Nephron (organoid): Measurements from ENCODE around the gene MCF2L2.

Experiments
- H3K27ac Mint-ChIP-seq, 3 experiments: 2 replicates each; pipeline ENCODE4 v1.8.0; 2020; ENCODE audit warnings: mixed read lengths in 3 of 3, mild to moderate bottlenecking in 2 of 3, moderate library complexity in 1 of 3
- H3K27me3 Mint-ChIP-seq: 2 replicates; pipeline ENCODE4 v1.8.0; 2021; ENCODE audit warnings: low read depth, mild to moderate bottlenecking, moderate library complexity, mixed read lengths
- H3K36me3 Mint-ChIP-seq: 2 replicates; pipeline ENCODE4 v1.8.0; 2020; ENCODE audit warnings: low read depth, mixed read lengths
- H3K4me1 Mint-ChIP-seq: 2 replicates; pipeline ENCODE4 v1.8.0; 2020; ENCODE audit warnings: mixed read lengths
- H3K4me3 Mint-ChIP-seq, 3 experiments: 2 replicates each; pipeline ENCODE4 v1.8.0; 2020; ENCODE audit warnings: mild to moderate bottlenecking in 3 of 3, mixed read lengths in 3 of 3, moderate library complexity in 2 of 3
- H3K9me3 Mint-ChIP-seq: 2 replicates; pipeline ENCODE4 v1.8.0; 2020; ENCODE audit warnings: mixed read lengths
- TF ChIP-seq, protein P1 (sequence below), 3 experiments: fragments of 200-600 bp; sonication (generic); IDR thresholded peaks; one replicate each; pipeline ENCODE4 v1.5.0; 2021; ENCODE audit warnings: antibody characterized with exemption in 3 of 3; ENCODE audit not compliant: unreplicated experiment in 3 of 3

MCF2L2 gene

DNA sequence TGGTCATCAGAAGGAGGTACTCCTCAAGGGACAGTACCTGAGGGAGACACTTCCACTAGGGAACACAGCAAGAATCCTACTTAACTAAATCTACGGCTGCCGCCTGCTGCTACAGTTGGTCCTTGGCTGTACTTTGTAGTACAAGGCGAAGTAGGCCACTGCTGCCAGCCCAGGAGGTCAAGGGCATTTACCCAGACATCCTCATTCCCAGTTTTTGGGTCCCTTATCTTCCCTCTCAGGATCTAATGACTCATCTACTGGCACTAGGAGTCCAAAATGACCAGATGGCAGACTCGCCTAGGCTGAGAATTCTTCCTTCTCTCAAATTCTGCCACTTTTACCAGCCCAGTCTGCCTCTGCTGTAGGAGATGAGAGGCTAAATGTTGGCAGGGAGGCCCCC is 238.8 kb downstream of the MCF2L2 start:
- Mint-ChIP-seq H3K27me3 (no peaks in the 10 kb centered on the region), H3K27ac (no peak overlapping the region), H3K4me1 (no peaks in the 10 kb centered on the region), H3K9me3 (no peaks in the 10 kb centered on the region), H3K36me3 (no peaks in the 10 kb centered on the region), H3K4me3 (no peak overlapping the region)
- TF ChIP-seq, protein P1, sequence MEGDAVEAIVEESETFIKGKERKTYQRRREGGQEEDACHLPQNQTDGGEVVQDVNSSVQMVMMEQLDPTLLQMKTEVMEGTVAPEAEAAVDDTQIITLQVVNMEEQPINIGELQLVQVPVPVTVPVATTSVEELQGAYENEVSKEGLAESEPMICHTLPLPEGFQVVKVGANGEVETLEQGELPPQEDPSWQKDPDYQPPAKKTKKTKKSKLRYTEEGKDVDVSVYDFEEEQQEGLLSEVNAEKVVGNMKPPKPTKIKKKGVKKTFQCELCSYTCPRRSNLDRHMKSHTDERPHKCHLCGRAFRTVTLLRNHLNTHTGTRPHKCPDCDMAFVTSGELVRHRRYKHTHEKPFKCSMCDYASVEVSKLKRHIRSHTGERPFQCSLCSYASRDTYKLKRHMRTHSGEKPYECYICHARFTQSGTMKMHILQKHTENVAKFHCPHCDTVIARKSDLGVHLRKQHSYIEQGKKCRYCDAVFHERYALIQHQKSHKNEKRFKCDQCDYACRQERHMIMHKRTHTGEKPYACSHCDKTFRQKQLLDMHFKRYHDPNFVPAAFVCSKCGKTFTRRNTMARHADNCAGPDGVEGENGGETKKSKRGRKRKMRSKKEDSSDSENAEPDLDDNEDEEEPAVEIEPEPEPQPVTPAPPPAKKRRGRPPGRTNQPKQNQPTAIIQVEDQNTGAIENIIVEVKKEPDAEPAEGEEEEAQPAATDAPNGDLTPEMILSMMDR (IDR thresholded peaks at IDR 0.05; ENCODE audit: unreplicated experiment in 3 of 3): no peak

DNA sequence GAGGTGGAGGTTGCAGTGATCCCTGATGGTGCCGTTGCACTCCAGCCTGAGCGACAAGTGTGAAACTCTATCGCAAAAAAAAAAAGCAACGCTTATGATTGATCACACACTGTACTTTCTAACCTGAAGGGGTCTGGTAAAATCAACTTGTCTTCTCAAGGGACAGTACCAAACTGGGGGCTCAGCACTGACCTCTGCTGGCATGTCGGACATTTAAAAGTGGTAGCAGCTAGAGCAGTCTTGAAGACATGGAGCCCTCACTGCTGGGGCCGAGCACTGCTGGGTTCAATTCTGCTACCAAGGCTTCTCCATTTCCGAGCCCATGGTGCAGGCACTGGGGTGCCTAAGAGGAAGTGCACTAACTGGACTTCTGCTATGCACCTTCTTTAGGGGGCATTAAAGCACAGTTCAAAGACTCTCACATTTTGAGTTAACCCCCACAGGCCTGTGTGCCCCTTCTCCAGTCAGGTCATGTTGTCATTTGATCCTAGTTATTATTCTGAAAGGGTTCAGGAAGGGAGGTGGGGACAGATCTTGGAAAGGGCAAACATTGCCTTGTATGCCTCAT is 239.4 kb downstream of the MCF2L2 start:
- H3K4me3 Mint-ChIP-seq: no peak overlapping the region
- H3K4me1 Mint-ChIP-seq: no peaks in the 10 kb centered on the region

DNA sequence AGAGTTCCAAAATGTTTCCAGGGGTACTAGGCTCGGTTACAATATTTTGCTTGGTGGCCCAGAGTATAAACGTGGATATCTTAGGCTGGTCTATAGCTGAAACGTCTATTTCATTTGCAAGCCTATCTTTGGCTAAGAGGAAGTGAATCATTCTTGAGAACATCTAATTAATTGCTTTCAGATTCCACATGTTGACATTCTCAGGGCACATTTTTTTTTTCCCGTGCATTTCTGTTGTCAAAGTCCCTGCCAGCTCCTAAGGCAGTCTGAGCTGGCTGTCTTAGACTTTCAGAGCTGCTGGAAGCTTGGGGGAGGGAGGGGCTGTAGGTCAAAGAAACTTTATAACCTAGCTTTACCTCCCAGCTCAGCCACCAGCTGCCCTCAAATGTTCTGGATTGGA is 242.7 kb downstream of the MCF2L2 start:
- no peak overlapping the region for H3K4me3 Mint-ChIP-seq

More for the DNA sequence above, 239.4 kb downstream of the MCF2L2 start:
- H3K27me3 Mint-ChIP-seq: peaks cover 4% of the 10 kb centered on the region
- H3K9me3 Mint-ChIP-seq: no peaks in the 10 kb centered on the region
- no peak overlapping the region for H3K27ac Mint-ChIP-seq
- TF ChIP-seq, protein P1 (IDR thresholded peaks at IDR 0.05; ENCODE audit: unreplicated experiment in 3 of 3): peak; percentile 28 to 40 (median 32)
- H3K36me3 Mint-ChIP-seq: no peaks in the 10 kb centered on the region

DNA sequence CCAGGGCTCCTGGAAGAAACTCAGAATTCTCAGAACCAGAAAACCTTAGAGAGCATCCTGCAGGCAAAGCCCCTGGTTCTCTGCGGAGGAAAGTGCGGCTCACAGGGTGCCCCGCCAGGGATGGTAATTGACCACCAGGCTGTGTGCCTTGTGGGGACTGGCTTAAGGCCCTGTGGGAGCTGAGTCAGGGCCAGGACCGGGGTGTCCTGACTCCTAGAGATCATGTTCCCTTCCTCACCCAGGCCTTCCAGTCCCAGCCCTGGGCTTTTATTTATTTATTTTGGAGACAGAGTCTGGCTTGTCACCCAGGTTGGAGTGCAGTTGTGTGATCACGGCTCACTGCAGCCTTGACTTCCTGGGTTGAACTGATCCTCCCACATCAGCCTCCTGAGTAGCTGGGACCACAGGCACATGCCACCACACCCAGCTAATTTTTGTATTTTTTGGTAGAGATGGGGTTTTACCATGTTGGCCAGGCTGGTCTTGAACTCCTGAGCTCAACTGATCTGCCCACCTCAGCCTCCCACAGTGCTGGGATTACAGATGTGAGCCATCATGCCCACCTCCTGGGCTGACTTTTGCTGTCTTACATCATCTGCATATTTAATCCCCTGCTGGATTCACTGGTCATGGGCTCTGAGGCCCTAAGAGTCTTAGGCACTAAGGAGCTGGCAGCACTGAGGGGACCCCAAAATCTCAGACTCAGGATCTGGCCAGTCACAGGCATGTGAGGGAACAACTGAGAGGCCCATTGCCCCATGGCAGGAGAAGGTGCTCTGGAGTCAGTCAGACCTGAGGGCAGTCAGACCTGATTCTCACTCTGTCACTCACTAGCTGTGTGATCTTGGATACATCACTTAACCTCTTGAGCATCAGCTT is 245.4 kb downstream of the MCF2L2 start:
- Mint-ChIP-seq H3K27ac (no peak overlapping the region), H3K4me1 (no peaks in the 10 kb centered on the region), H3K9me3 (no peaks in the 10 kb centered on the region), H3K4me3 (no peak overlapping the region), H3K36me3 (no peaks in the 10 kb centered on the region), H3K27me3 (peaks cover 51% of the 10 kb centered on the region)
- TF ChIP-seq, protein P1 (IDR thresholded peaks at IDR 0.05; ENCODE audit: unreplicated experiment in 3 of 3): no peak

More for the DNA sequence above, 242.7 kb downstream of the MCF2L2 start:
- no peaks in the 10 kb centered on the region for H3K4me1 Mint-ChIP-seq
- H3K9me3 Mint-ChIP-seq: no peaks in the 10 kb centered on the region
- peaks cover 26% of the 10 kb centered on the region for H3K27me3 Mint-ChIP-seq
- TF ChIP-seq, protein P1 (IDR thresholded peaks at IDR 0.05; ENCODE audit: unreplicated experiment in 3 of 3): no peak
- no peaks in the 10 kb centered on the region for H3K36me3 Mint-ChIP-seq
- H3K27ac Mint-ChIP-seq: no peak overlapping the region

DNA sequence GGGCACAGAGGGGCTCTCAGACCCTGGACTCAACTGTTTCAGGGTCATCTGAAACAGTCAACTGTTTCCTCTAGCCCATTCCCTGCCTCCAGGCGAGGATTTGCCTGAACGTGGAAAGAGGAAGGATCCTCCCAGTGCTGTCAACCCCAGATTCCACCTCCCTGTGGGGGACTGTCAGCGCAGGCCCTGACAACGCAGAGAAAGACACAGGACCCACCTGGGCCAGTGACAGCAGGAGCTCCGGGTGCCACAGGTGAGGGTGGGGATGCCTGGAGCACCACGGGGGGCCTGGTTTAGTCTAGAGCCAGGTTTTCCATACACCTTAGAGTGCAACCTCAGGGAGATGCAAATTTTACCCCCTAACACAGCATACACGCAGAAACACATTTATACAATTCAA is 246.3 kb downstream of the MCF2L2 start:
- Mint-ChIP-seq H3K4me3 (no peak overlapping the region), H3K9me3 (no peaks in the 10 kb centered on the region), H3K36me3 (no peaks in the 10 kb centered on the region), H3K27me3 (peaks cover 57% of the 10 kb centered on the region), H3K4me1 (no peaks in the 10 kb centered on the region), H3K27ac (no peak overlapping the region)
- TF ChIP-seq, protein P1 (IDR thresholded peaks at IDR 0.05; ENCODE audit: unreplicated experiment in 3 of 3): no peak
